Fibroblast of lung (primary cell): ENCODE data around the gene COMT. TPM values are rescaled to one million over a fixed set of nuclear protein-coding genes. Genes with fewer than 3 reads are reported as not detected.

Experiments
- DNase-seq, 2 donors: peaks; one replicate each; pipeline versions ENCODE4 v3.0.0 to v3.0.0-alpha.2; 2010; ENCODE audit warnings: low read depth in 2 of 2
- H2AFZ ChIP-seq: 2 replicates; pipeline ENCODE4 v1.5.1; 2012; ENCODE audit warnings: low read length, control low read depth, inconsistent platforms
- H3K27ac ChIP-seq: 2 replicates; pipeline ENCODE4 v1.5.1; 2011; ENCODE audit warnings: low read length, control low read depth; ENCODE audit not compliant: insufficient read depth
- H3K27me3 ChIP-seq: 2 replicates; pipeline ENCODE4 v1.5.1; 2011; ENCODE audit warnings: mild to moderate bottlenecking, low read length; ENCODE audit not compliant: control insufficient read depth, insufficient read depth
- H3K36me3 ChIP-seq: 2 replicates; pipeline ENCODE4 v1.5.1; 2011; ENCODE audit warnings: low read length; ENCODE audit not compliant: control insufficient read depth, insufficient read depth
- H3K4me1 ChIP-seq: 2 replicates; pipeline ENCODE4 v1.5.1; 2011; ENCODE audit warnings: low read length; ENCODE audit not compliant: control insufficient read depth, insufficient read depth; ENCODE audit errors: extremely low read depth
- H3K4me2 ChIP-seq: 2 replicates; pipeline ENCODE4 v1.5.1; 2011; ENCODE audit warnings: low read length, control low read depth; ENCODE audit not compliant: insufficient read depth; ENCODE audit errors: extremely low read depth
- H3K4me3 ChIP-seq, 4 experiments: fragments of 200-600 bp in 1 of 4; sonication (generic) in 1 of 4; replicated peaks in 1 of 4; 2 replicates each; pipeline ENCODE4 v1.5.1; 2011 to 2016; ENCODE audit warnings: low read length in 4 of 4, low read depth in 3 of 4, mild to moderate bottlenecking in 3 of 4, control low read depth in 2 of 4, inconsistent platforms in 1 of 4, mixed read lengths in 1 of 4; ENCODE audit not compliant: insufficient read depth in 1 of 4; ENCODE audit errors: control extremely low read depth in 1 of 4
- H3K79me2 ChIP-seq: 2 replicates; pipeline ENCODE4 v1.5.1; 2012; ENCODE audit warnings: mild to moderate bottlenecking, low read length, inconsistent platforms; ENCODE audit not compliant: control insufficient read depth, insufficient read depth
- H3K9ac ChIP-seq: 2 replicates; pipeline ENCODE4 v1.5.1; 2011; ENCODE audit warnings: mild to moderate bottlenecking, low read length, control low read depth; ENCODE audit not compliant: insufficient read depth
- H3K9me3 ChIP-seq: 2 replicates; pipeline ENCODE4 v1.5.1; 2012; ENCODE audit warnings: low read depth, low read length; ENCODE audit not compliant: control insufficient read depth, insufficient read depth
- H4K20me1 ChIP-seq: 2 replicates; pipeline ENCODE4 v1.5.1; 2011; ENCODE audit warnings: low read length; ENCODE audit not compliant: control insufficient read depth, insufficient read depth; ENCODE audit errors: extremely low read depth
- EZH2 ChIP-seq: IDR thresholded peaks from 2 replicates; pipeline ENCODE4 v1.5.1; 2012; ENCODE audit warnings: low read length, control low read depth, mild to moderate bottlenecking; ENCODE audit errors: missing control alignments
- polyA plus RNA-seq, 2 donors: library from polyadenylated mRNA; depleted of rRNA in 1 of 2; stranded (reverse) in 1 of 2; unstranded in 1 of 2; fragments of >200 nt; gene quantifications; 2 replicates each; pipeline ENCODE4 v1.2.1, GENCODE V29; 2011 to 2012; ENCODE audit warnings: missing spikeins in 1 of 2
- total RNA-seq: library from RNA; depleted of rRNA; stranded (reverse); fragments of >200 nt; gene quantifications from 2 replicates; pipeline ENCODE4 v1.2.1, GENCODE V29; 2014
- TF ChIP-seq, protein P1 (sequence below), 2 donors: IDR thresholded peaks in 1 of 2; conservative IDR thresholded peaks in 1 of 2; 1 replicate in 1 of 2; 2 replicates in 1 of 2; pipeline ENCODE4 v1.5.1; 2011 to 2012; ENCODE audit warnings: low read length in 2 of 2, control low read depth in 1 of 2, inconsistent platforms in 1 of 2, low read depth in 1 of 2, mild to moderate bottlenecking in 1 of 2

Gene COMT
- total and polyA plus RNA-seq, 2 donors (not counting 1 experiment from before 2014, with no cell fraction given) = 208 to 305 TPM

DNA sequence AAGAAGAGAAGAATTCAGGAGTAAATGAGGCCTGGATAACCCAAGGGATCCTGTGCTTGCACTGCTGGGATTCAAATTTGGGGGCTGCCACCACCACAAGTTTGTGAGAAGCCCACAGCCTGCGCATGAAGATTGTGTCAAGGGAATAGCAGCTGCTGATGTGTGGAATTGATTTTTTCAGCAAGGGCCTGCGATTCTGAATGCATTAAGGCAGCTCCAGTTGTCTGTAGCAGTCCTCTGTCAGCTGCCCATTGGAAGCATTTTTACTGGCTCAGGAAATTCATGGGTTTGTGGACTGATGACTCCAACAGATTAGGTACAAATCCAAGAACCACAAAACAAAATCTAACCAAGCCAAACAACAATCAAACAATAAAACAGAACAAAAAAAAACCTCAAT is 61.1 kb downstream of the COMT start:
- Histone ChIP-seq H3K9ac (no peak overlapping the region), H3K27ac (no peak overlapping the region), H2AFZ (no peak overlapping the region), H4K20me1 (no peaks in the 10 kb centered on the region), H3K36me3 (no peaks in the 10 kb centered on the region), H3K9me3 (no peaks in the 10 kb centered on the region), H3K4me3 (no peak overlapping the region), H3K79me2 (no peaks in the 10 kb centered on the region), H3K27me3 (peaks cover 4% of the 10 kb centered on the region), H3K4me1 (no peaks in the 10 kb centered on the region), H3K4me2 (no peak overlapping the region)
- TF ChIP-seq EZH2 = no peak
- TF ChIP-seq, protein P1, sequence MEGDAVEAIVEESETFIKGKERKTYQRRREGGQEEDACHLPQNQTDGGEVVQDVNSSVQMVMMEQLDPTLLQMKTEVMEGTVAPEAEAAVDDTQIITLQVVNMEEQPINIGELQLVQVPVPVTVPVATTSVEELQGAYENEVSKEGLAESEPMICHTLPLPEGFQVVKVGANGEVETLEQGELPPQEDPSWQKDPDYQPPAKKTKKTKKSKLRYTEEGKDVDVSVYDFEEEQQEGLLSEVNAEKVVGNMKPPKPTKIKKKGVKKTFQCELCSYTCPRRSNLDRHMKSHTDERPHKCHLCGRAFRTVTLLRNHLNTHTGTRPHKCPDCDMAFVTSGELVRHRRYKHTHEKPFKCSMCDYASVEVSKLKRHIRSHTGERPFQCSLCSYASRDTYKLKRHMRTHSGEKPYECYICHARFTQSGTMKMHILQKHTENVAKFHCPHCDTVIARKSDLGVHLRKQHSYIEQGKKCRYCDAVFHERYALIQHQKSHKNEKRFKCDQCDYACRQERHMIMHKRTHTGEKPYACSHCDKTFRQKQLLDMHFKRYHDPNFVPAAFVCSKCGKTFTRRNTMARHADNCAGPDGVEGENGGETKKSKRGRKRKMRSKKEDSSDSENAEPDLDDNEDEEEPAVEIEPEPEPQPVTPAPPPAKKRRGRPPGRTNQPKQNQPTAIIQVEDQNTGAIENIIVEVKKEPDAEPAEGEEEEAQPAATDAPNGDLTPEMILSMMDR (conservative IDR thresholded peaks at IDR 0.05 in 1 of 2, IDR thresholded peaks at IDR 0.05 in 1 of 2; ENCODE audit: low read depth in 1 of 2, low read length in 2 of 2) = no peak
- DNase-seq = no peak

DNA sequence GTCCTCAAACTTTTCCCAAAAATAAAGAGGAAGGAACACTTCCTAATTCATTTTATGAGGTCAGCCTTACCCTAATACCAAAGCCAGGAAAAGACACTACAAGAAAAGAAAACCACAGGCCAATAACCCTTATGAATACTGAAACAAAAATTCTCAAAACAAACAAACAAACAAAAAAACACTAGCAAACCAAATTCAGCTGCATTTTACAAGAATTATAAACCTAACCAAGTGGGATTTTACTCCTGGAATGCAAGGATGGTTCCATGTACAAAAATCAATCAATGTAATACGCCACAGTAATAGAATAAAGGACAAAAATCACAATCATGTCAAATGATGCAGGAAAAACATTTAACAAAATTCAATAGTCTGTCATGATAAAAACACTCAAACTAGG is 61.7 kb downstream of the COMT start:
- no peak overlapping the region for H2AFZ ChIP-seq
- no peaks in the 10 kb centered on the region for H3K79me2 ChIP-seq
- H3K9ac ChIP-seq = no peak overlapping the region
- no peaks in the 10 kb centered on the region for H3K4me1 ChIP-seq
- H4K20me1 ChIP-seq = no peaks in the 10 kb centered on the region
- H3K27me3 ChIP-seq = peaks cover 2% of the 10 kb centered on the region
- H3K36me3 ChIP-seq = no peaks in the 10 kb centered on the region
- H3K4me2 ChIP-seq = no peak overlapping the region
- H3K4me3 ChIP-seq = no peak overlapping the region
- TF ChIP-seq, protein P1 (conservative IDR thresholded peaks at IDR 0.05 in 1 of 2, IDR thresholded peaks at IDR 0.05 in 1 of 2; ENCODE audit: low read depth in 1 of 2, low read length in 2 of 2) = no peak
- no peak for TF ChIP-seq EZH2
- DNase-seq = no peak
- no peak overlapping the region for H3K27ac ChIP-seq
- H3K9me3 ChIP-seq = no peaks in the 10 kb centered on the region

DNA sequence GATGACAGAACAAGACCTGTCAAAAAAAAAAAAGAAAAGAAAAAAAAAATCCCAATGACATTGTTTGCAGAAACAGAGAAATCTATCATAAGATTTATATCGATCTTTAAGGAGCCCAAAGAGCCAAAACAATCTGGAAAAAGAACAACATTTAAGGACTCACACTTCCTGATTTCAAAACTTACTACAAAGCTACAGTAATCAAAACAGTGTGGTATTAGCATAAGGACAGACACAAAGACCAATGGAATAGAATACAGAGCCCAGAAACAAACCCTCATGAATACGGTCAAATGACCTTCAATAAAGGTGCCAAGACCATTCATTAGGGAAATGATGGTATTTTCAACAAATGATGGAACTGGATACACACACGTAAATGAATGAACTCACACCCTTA is 62.9 kb downstream of the COMT start:
- Histone ChIP-seq H3K4me3 (no peak overlapping the region), H3K9ac (no peak overlapping the region), H3K79me2 (no peaks in the 10 kb centered on the region), H3K27me3 (no peaks in the 10 kb centered on the region), H3K9me3 (no peaks in the 10 kb centered on the region), H3K4me2 (no peak overlapping the region), H3K36me3 (no peaks in the 10 kb centered on the region), H4K20me1 (no peaks in the 10 kb centered on the region), H3K4me1 (no peaks in the 10 kb centered on the region), H2AFZ (no peak overlapping the region), H3K27ac (no peak overlapping the region)
- TF ChIP-seq, protein P1 (conservative IDR thresholded peaks at IDR 0.05 in 1 of 2, IDR thresholded peaks at IDR 0.05 in 1 of 2; ENCODE audit: low read depth in 1 of 2, low read length in 2 of 2) = no peak
- TF ChIP-seq EZH2 = no peak
- no peak for DNase-seq
